K562 (cell line): ENCODE data around the gene BRF1. TPM values are rescaled to one million over a fixed set of nuclear protein-coding genes. Genes with fewer than 3 reads are reported as not detected.

Source experiments
- ETS1 ChIP-seq: conservative IDR thresholded peaks from 2 replicates; pipeline ENCODE4 v1.6.1; 2011; ENCODE audit warnings: low read depth, mild to moderate bottlenecking, low read length; ENCODE audit not compliant: control insufficient read depth
- KAT2B ChIP-seq: IDR thresholded peaks from one replicate; pipeline ENCODE4 v1.6.1; 2012; ENCODE audit warnings: low read depth, mild to moderate bottlenecking, control low read depth, inconsistent platforms, low read length, moderate library complexity
- LEF1 ChIP-seq: fragments of 450-650 bp; IDR thresholded peaks from 2 replicates; pipeline ENCODE4 v1.6.1; 2016; ENCODE audit warnings: mild to moderate bottlenecking
- NR0B1 ChIP-seq: fragments of 450-650 bp; IDR thresholded peaks from one replicate; pipeline ENCODE4 v1.6.1; 2018; ENCODE audit warnings: mild to moderate bottlenecking, moderate library complexity; ENCODE audit not compliant: partially characterized antibody
- RAD21 ChIP-seq, 2 experiments: fragments of 250-450 bp in 1 of 2; fragments of 450-650 bp in 1 of 2; sonication (Bioruptor Pico) in 1 of 2; formaldehyde crosslinking in 1 of 2; IDR thresholded peaks in 1 of 2; conservative IDR thresholded peaks in 1 of 2; 2 replicates each; pipeline versions ENCODE4 v1.4.0 to v1.8.0; 2020 to 2022; ENCODE audit warnings: mild to moderate bottlenecking in 2 of 2, moderate library complexity in 1 of 2
- REST ChIP-seq, 2 experiments: fragments of 450-650 bp; formaldehyde crosslinking in 1 of 2; IDR thresholded peaks; 2 replicates each; pipeline versions ENCODE4 v1.4.0 to v1.6.1; 2014 to 2020; ENCODE audit warnings: mild to moderate bottlenecking in 2 of 2, borderline replicate concordance in 1 of 2, low read depth in 1 of 2
- RREB1 ChIP-seq: fragments of 250-450 bp; sonication (Bioruptor Pico); IDR thresholded peaks from 2 replicates; pipeline ENCODE4 v1.4.0; 2020
- ZNF778 ChIP-seq: fragments of 450-650 bp; formaldehyde crosslinking; IDR thresholded peaks from 2 replicates; pipeline ENCODE4 v1.4.0; 2020; ENCODE audit warnings: mild to moderate bottlenecking, moderate library complexity
- polyA plus RNA-seq, 8 experiments: library from polyadenylated mRNA; depleted of rRNA in 4 of 8; stranded (reverse) in 5 of 8; unstranded in 3 of 8; fragments of >200 nt; fragmentation: Nextera tagmentation in 2 of 8; fragmentation: Illumina TruSeq in 1 of 8; extraction: Ambion mirVana in 2 of 8; extraction: Trizol in 1 of 8; gene quantifications; 2 replicates each; pipeline versions ENCODE4 v1.2.1 to v1.2.3, GENCODE V29; 2011 to 2014; ENCODE audit warnings: inconsistent platforms in 1 of 8, missing spikeins in 1 of 8
- total RNA-seq, 7 experiments: library from RNA; depleted of rRNA in 6 of 7; stranded (reverse); fragments of >200 nt in 6 of 7; fragmentation: Illumina TruSeq in 2 of 7; extraction: Trizol in 2 of 7; gene quantifications; 2 replicates each; pipeline versions ENCODE4 v1.2.1 to v1.2.3, GENCODE V29; 2011 to 2021; ENCODE audit warnings: low replicate concordance in 1 of 7

Gene BRF1
- total and polyA plus RNA-seq, 9 of the 15 experiments (the other 6 are each of a cell fraction or from before 2014, with no cell fraction given): 0.14 to 24.6 (median 8.2) TPM

- TF ChIP-seq REST (IDR thresholded peaks at IDR 0.05; ENCODE audit: borderline replicate concordance): peak; percentile 25; the same call in 1 of the 2 replicates
- no peak for TF ChIP-seq REST (CRISPR knock-in tag; IDR thresholded peaks at IDR 0.05; ENCODE audit: low read depth)
- peak; percentile 52; the same call in 1 of the 2 replicates for TF ChIP-seq LEF1
- TF ChIP-seq ETS1: no peak
- no peak for TF ChIP-seq KAT2B
- no peak for TF ChIP-seq RREB1 (CRISPR knock-in tag)
- TF ChIP-seq ZNF778 (CRISPR knock-in tag): no peak
- TF ChIP-seq NR0B1: no peak
- peak in 1 of 2 experiments; percentile 38; a peak in 1 of 4 replicates for TF ChIP-seq RAD21 (CRISPR knock-in tag; conservative IDR thresholded peaks at IDR 0.05 in 1 of 2, IDR thresholded peaks at IDR 0.05 in 1 of 2)
Observed at GRCh38 chr14:105281371-105282097, 19.3 kb downstream of the BRF1 start (continued).
